HCT116 (cell line): ENCODE data around the gene TXLNB. TPM values are rescaled to one million over a fixed set of nuclear protein-coding genes. Genes with fewer than 3 reads are reported as not detected.

ENCODE experiments used
- ATAC-seq: fragments of 200-7000 bp; cut with Tn5 transposase; 2 replicates; pipeline ENCODE4 v1.9.1; 2020; ENCODE audit warnings: mild to moderate bottlenecking, moderate library complexity
- BruUV-seq: library from RNA; stranded (reverse); fragments of 400-500 nt; replicated peaks from 2 replicates; lab custom pipeline; 2021; lab: Mats Ljungman, UMichigan
- CTCF ChIA-PET: fragments of 300-600 bp; sonication (Branson Sonifier 250); formaldehyde crosslinking; loops from one replicate; lab custom pipeline; 2021; ENCODE audit warnings: antibody characterized with exemption; lab: Charles Lee
- POLR2A ChIA-PET: fragments of 300-600, 350-600 bp; sonication (Branson Sonifier 250); formaldehyde crosslinking; loops from one replicate; lab custom pipeline; 2021; ENCODE audit warnings: antibody characterized with exemption; lab: Charles Lee
- RAD21 ChIA-PET, 2 experiments: fragments of 300-600 bp; sonication (Branson Sonifier 250); formaldehyde crosslinking; loops; one replicate each; lab custom pipeline; 2023; ENCODE audit warnings: low total read pairs in 2 of 2; ENCODE audit not compliant: uncharacterized antibody in 2 of 2, unreplicated experiment in 2 of 2, low non-redundant PET in 1 of 2; lab: Charles Lee
- DNase-seq: peaks from one replicate; pipeline ENCODE4 v3.0.0-alpha.2; 2010; ENCODE audit warnings: low read depth, low spot score
- H2AFZ ChIP-seq: fragments of 200-600 bp; shearing (Covaris generic), sonication (generic); 2 replicates; pipeline ENCODE4 v1.6.1; 2017; ENCODE audit warnings: low read depth, mixed run types, mixed read lengths, antibody characterized with exemption, low read length; ENCODE audit not compliant: poor library complexity, severe bottlenecking
- H3K27ac ChIP-seq: 2 replicates; pipeline ENCODE4 v1.5.1; 2012; ENCODE audit warnings: low read depth, low read length
- H3K27me3 ChIP-seq: fragments of 200-600 bp; sonication (generic); 2 replicates; pipeline ENCODE4 v1.6.1; 2016; ENCODE audit warnings: mixed run types, low read length, mixed read lengths; ENCODE audit not compliant: insufficient read depth
- H3K36me3 ChIP-seq, 2 experiments: fragments of 200-500 bp in 1 of 2; fragments of 200-600 bp in 1 of 2; sonication (Bioruptor generic) in 1 of 2; sonication (generic) in 1 of 2; 2 replicates each; pipeline versions ENCODE4 v1.5.1 to v1.6.1; 2014 to 2016; ENCODE audit warnings: low read length in 2 of 2, inconsistent platforms in 1 of 2, mixed read lengths in 1 of 2, mixed run types in 1 of 2; ENCODE audit not compliant: insufficient read depth in 2 of 2, control insufficient read depth in 1 of 2
- H3K4me1 ChIP-seq, 2 experiments: fragments of 200-600 bp in 1 of 2; sonication (generic) in 1 of 2; 2 replicates each; pipeline versions ENCODE4 v1.5.1 to v1.6.1; 2012 to 2017; ENCODE audit warnings: low read length in 2 of 2, inconsistent platforms in 1 of 2, mild to moderate bottlenecking in 1 of 2, mixed read lengths in 1 of 2, mixed run types in 1 of 2, moderate library complexity in 1 of 2; ENCODE audit not compliant: insufficient read depth in 2 of 2, control insufficient read depth in 1 of 2
- H3K4me2 ChIP-seq: fragments of 200-600 bp; sonication (generic); 2 replicates; pipeline ENCODE4 v1.6.1; 2017; ENCODE audit warnings: mixed run types, low read length, mixed read lengths
- H3K4me3 ChIP-seq, 2 experiments: fragments of 200-600 bp in 1 of 2; sonication (generic) in 1 of 2; replicated peaks in 1 of 2; 2 replicates each; pipeline ENCODE4 v1.5.1; 2011 to 2016; ENCODE audit warnings: low read length in 2 of 2, control low read depth in 1 of 2, low read depth in 1 of 2, mild to moderate bottlenecking in 1 of 2, mixed read lengths in 1 of 2, mixed run types in 1 of 2
- H3K79me2 ChIP-seq: fragments of 200-600 bp; sonication (generic); 2 replicates; pipeline ENCODE4 v1.6.1; 2017; ENCODE audit warnings: mild to moderate bottlenecking, mixed run types, low read length, moderate library complexity, mixed read lengths; ENCODE audit not compliant: insufficient read depth
- H3K9ac ChIP-seq: fragments of 200-600 bp; sonication (generic); 2 replicates; pipeline ENCODE4 v1.6.1; 2016; ENCODE audit warnings: low read length, mixed read lengths
- H3K9me2 ChIP-seq: fragments of 200-600 bp; sonication (generic), shearing (Covaris generic); 2 replicates; pipeline ENCODE4 v1.6.1; 2017; ENCODE audit warnings: mixed run types, mild to moderate bottlenecking, moderate library complexity; ENCODE audit not compliant: insufficient read depth
- H3K9me3 ChIP-seq, 2 experiments: fragments of 200-500 bp in 1 of 2; fragments of 200-600 bp in 1 of 2; sonication (Bioruptor generic) in 1 of 2; sonication (generic) in 1 of 2; 2 replicates each; pipeline ENCODE4 v1.6.1; 2014 to 2017; ENCODE audit warnings: low read length in 2 of 2, mixed read lengths in 2 of 2, inconsistent platforms in 1 of 2, low read depth in 1 of 2, mild to moderate bottlenecking in 1 of 2, mixed run types in 1 of 2, moderate library complexity in 1 of 2; ENCODE audit not compliant: control insufficient read depth in 1 of 2, insufficient read depth in 1 of 2
- H4K20me1 ChIP-seq: fragments of 200-600 bp; sonication (generic), shearing (Covaris generic); 2 replicates; pipeline ENCODE4 v1.6.1; 2017; ENCODE audit warnings: mixed run types, mild to moderate bottlenecking, moderate library complexity; ENCODE audit not compliant: insufficient read depth
- EZH2 ChIP-seq: fragments of 200-600 bp; sonication (generic); IDR thresholded peaks from 2 replicates; pipeline ENCODE4 v1.6.1; 2017; ENCODE audit warnings: antibody characterized with exemption, mixed run types
- JUND ChIP-seq: IDR thresholded peaks from 2 replicates; pipeline ENCODE4 v1.6.1; 2012
- POLR2A ChIP-seq: IDR thresholded peaks from 2 replicates; pipeline ENCODE4 v1.7.0; 2011; ENCODE audit warnings: borderline replicate concordance; ENCODE audit not compliant: insufficient read depth, insufficient read length; ENCODE audit errors: extremely low read depth
- REST ChIP-seq: IDR thresholded peaks from 2 replicates; pipeline ENCODE4 v1.6.1; 2012; ENCODE audit warnings: low read depth
- SRF ChIP-seq: IDR thresholded peaks from 2 replicates; pipeline ENCODE4 v1.6.1; 2012; ENCODE audit warnings: low read depth
- TCF7L2 ChIP-seq: IDR thresholded peaks from 2 replicates; pipeline ENCODE4 v1.7.0; 2011; ENCODE audit warnings: borderline replicate concordance, inconsistent platforms; ENCODE audit not compliant: insufficient read depth, insufficient read length; ENCODE audit errors: extremely low read depth
- ZBTB33 ChIP-seq: IDR thresholded peaks from 2 replicates; pipeline ENCODE4 v1.6.1; 2011; ENCODE audit warnings: mild to moderate bottlenecking, low read length, moderate library complexity; ENCODE audit not compliant: insufficient replicate concordance; ENCODE audit errors: extremely low read depth
- intact Hi-C: fragments of 100-400 bp; cut with micrococcal nuclease; formaldehyde crosslinking; loops from 2 replicates; pipeline ENCODE4 v1.10.0; 2022
- total RNA-seq: library from RNA; stranded (reverse); gene quantifications from one replicate; pipeline ENCODE4 v1.2.1, GENCODE V29; 2021; ENCODE audit not compliant: unreplicated experiment

TXLNB gene
- total RNA-seq, 1 experiment from 2014 or later, result 0.05 TPM

GRCh38 chr6:139325686-139326085, 33.9 kb upstream of the TXLNB start:
- Histone ChIP-seq H3K9ac (no peak overlapping the region), H3K9me2 (no peaks in the 10 kb centered on the region), H3K79me2 (no peaks in the 10 kb centered on the region), H3K4me1 (peaks cover 0 to 5% of the 10 kb centered on the region in 2 experiments; a peak in 2 of 4 replicates), H4K20me1 (no peaks in the 10 kb centered on the region), H3K9me3 (no peaks in the 10 kb centered on the region), H3K4me2 (no peak overlapping the region), H2AFZ (no peak overlapping the region), H3K27ac (no peak overlapping the region), H3K4me3 (no peak overlapping the region), H3K36me3 (no peaks in the 10 kb centered on the region), H3K27me3 (no peaks in the 10 kb centered on the region)
- DNase-seq (no peak), ATAC-seq (no peak)
- no TSS peak for BruUV-seq
- RAD21 ChIA-PET, result no interaction called here
- POLR2A ChIA-PET, result no interaction called here
- no peak for TF ChIP-seq JUND
- no peak for TF ChIP-seq POLR2A
- no peak for TF ChIP-seq SRF
- TF ChIP-seq TCF7L2, result no peak
- TF ChIP-seq REST, result no peak
- TF ChIP-seq EZH2, result no peak
- TF ChIP-seq ZBTB33, result no peak
- CTCF ChIA-PET, result no interaction called here
- intact Hi-C loops, result no loop called here
